MV-4-11 (cell line): ENCODE measurements around the gene IL1RL2.
A peak's percentile ranks its signal among the peaks of the same experiment; 100 is the strongest.

Experiments
- DNase-seq: peaks from one replicate; lab custom pipeline; 2025; lab: John Stamatoyannopoulos, UW

The IL1RL2 gene

DNA sequence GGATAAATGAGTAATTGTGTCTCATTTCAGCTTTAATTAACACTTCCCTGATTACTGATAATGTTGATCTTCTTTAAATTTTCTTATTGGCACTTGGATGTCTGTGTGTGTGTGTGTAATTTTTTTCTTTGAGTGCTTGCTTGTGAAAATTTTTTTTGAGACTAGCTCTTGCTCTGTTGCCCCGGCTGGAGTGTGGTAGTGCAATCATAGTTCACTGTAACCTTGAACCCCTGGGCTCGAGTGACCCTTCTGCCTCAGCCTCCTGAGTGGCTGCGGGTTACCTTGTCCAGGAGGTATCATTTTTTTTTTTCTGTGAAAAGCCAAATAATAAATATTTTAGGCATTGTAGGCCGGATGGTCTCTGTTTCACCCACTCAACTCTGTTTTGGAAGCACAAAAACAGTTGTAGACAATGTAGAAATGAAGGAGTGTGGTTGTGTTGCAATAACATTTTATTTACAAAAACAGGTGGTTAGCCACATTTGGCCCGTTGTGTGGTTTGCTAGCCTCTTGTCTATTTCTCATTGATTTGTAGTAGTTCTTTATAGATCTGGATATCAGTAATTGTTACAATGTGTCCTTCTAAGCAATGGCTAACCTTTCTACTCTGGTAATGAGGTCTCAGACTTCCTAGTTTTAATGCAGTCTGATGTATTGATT, 7.9 kb downstream of the IL1RL2 start:
- DNase-seq, result no peak

DNA sequence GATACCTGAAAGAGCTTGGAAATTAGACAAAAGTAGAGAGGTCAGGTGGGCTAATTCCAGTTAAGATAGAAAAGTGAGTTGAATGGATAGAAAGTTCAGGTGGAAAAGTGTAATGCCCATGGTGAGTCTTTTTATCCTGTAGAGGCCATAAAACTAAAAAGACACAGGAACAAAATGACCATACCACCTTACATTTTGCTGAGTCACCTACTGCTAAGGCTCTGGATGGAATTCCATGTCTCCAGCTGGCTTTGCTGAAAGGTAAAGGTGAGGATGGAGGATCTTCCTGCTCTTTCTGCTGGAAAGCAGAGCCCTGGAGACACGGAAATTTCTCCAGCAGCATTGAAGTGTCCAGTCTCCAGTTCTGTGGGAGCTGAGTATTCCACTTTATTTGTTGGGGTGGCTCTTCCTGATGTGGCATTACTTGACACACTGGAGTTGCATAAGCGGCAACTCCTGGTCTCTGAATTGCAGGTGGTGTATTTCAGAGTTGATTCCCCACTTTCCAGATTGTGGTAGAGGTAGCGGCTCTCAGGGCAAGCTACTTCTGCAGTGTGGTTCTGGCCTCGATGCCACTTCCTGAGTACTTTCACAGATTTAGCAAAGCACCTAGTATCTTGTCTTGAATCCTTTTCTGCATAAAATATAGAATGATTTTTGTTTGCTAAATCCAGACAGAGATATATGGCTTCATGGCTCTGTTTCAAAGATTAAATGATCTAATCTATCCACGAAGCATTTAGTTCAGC, 10.7 kb downstream of the IL1RL2 start:
- no peak for DNase-seq

DNA sequence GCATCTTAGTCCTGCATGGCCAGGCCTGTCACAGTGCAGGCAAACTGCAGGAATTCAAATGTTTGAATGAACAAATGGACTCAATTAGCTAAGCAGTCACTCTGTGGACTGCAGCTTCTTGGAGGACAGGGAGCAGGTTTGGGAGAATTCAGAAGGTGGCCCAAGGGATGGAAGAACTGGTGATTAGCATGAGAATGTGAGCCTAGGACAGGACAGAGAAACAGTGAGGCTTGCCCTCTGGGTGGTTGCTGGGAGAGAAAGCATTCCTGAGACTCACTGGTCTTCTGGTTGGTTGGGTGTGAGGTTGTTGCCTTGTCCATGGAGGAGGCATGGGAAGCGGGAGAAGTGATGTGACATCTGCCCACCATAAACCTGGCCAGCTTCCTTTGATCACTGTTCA, 13.7 kb downstream of the IL1RL2 start:
- DNase-seq, result no peak

DNA sequence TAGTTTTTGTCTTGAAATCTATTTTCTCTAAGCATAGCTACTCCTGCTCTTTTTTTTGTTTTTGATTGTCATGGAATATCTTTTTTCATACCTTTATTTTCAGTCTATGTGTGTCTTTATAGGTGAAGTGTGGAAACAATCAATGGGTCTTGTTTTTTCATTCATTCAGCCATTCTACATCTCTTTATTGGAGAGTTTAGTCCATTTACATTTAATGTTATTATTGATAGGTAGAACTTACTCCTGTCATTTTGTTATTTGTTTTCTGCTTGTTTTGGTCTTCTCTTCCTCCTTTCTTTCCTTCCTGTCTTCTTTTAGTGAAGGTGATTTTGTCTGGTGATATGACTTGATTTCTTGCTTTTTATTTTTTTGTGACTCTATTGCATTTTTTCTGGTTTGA, 17.8 kb downstream of the IL1RL2 start:
- no peak for DNase-seq

DNA sequence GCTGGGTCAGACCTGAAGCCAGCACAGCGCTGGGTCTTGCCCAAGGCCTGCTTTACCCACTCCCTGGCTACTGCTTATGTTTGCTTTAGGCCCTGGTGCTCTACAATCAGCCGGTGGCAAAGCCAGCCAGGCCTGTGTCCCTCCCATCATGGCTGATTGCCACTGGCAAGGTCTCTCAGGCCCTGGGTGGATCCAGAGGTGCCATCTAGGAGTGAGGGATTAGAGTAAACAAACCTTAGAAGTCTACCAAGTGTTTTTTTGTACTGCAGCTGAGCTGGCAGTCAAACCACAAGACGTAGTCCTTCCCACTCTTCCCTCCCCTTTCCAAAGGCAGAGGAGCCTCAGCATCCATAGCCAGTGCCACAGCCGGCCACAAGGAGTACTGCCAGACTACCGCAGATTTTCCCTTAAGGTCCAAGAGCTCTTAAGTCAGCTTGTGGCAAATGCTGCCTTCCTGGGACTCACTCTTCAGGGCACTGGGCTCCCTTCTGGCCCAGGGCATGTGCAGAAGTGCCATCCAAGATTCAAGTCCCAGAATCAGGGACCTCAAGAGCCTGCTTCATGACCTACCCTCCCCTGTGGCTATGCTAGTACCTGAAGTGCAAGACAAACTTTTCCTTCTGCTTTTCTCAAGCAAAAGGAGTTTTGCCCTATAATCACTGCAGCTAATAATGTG, 20.0 kb downstream of the IL1RL2 start:
- no peak for DNase-seq

DNA sequence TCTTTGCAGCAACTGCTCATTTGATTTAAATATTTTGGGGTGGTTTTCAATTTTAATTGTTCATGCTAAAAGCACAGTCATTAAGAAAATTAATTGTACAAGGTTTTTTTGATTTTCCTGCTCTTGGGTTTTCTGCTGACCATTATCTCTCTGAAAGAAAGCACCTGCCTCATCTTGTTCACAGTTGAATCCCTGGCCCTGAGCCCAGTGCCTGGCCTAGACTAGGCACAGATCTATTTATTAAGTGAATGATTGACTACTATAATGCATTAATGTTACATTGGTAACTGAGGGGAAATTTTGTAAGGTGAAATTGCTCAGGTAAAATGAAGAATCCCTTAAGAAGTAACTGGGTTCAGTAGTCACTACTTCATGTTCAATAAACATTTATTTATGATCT, 22.0 kb downstream of the IL1RL2 start:
- DNase-seq, result no peak

DNA sequence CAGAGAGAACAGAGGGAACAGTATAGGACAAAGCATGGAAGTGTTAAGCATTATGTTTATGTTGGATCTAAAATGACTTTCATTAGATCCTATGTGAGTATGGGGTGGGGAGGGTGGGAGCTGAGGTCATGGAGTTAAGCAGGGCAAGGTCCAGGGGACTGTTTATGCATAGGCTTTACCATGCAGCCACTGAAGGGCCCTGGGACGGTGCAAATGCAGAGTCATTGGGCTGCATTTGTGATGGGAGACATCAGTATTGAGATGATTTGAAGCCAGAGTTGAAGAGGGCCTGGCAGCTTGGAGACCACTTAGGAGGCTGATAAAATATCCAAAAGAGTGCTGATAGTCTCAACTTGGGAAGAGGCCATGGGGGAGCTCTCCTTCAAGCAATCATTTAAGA, 22.7 kb downstream of the IL1RL2 start:
- DNase-seq, result no peak

DNA sequence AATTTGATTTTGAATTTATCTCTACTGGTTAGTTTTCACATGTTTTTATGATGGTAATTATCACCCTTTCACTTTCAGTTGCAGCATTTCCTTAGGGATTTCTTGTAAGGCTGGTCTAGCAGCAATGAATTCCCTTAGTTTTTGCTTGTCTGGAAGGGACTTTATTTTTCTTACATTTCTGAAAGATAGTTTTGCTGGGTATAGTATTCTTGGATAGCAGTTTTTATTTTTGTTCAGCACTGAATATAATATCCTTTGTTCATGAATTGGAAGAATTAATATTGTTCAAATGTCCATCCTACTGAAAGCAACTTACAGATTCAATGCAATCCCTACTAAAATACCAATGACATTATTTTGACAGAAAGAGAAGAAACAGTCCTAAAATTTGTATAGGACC, 30.2 kb downstream of the IL1RL2 start:
- no peak for DNase-seq

DNA sequence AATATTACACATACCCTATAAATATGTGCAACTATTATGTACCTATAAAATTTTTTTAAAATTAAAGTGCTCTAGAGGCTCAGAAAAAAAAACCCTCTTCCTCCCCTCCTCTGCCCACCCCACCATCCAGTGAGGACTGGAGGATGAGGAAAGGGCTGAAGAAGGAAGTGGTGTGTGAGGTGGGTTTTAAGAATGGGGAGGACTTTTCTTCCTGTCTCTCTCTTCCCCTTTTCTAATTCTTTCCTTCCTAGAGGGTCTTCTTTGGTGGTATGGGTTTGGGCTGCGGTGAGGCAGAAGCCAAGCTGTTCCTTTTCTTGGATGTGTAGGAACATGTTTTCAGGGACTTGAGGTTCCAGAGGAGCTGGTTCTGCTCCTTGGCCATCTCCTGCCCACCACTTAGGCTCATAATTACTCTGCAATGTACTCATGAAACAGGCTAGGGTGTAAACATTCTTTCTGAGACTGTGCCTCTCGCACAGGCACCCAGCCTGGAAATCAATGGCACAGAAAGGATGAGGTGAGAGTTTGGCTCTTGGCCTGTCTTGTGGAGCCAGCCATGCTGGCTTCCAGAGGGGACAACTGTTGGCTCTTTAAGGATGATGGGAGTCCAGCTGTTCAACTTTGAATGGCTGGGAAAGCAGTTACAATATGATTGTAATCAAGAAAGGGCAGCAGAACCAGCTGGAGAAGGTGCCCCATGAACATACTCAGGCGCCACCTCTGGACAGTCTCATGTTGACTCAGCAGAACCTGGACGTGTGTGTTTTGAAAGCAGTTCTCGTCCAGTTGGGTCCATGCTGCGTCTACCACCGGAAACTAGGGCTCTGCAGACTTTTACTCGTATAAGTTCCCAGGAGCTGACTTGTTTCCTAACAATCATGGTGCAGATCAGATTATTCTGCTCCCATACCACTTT, 38.3 kb downstream of the IL1RL2 start:
- DNase-seq, result peak; percentile 78

DNA sequence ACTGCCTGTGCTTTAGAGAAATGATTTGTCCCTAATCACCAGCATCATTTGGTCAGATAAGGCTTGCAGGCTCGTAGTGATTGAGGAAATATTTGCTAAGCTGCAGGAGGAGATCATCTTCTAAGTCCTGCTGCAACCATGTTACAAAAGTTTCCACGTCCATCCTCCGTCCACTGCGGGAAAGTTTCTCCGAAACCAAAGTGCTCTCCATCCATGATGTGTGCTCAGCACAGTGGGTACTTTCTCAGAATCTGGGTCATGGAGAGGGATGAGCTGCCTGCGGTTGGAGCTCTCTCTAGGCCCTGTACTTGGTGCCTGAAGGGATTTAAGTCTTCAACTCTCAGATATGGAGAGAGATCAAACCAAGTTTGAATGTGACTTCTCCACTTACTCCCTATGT, 39.3 kb downstream of the IL1RL2 start:
- DNase-seq, result no peak

DNA sequence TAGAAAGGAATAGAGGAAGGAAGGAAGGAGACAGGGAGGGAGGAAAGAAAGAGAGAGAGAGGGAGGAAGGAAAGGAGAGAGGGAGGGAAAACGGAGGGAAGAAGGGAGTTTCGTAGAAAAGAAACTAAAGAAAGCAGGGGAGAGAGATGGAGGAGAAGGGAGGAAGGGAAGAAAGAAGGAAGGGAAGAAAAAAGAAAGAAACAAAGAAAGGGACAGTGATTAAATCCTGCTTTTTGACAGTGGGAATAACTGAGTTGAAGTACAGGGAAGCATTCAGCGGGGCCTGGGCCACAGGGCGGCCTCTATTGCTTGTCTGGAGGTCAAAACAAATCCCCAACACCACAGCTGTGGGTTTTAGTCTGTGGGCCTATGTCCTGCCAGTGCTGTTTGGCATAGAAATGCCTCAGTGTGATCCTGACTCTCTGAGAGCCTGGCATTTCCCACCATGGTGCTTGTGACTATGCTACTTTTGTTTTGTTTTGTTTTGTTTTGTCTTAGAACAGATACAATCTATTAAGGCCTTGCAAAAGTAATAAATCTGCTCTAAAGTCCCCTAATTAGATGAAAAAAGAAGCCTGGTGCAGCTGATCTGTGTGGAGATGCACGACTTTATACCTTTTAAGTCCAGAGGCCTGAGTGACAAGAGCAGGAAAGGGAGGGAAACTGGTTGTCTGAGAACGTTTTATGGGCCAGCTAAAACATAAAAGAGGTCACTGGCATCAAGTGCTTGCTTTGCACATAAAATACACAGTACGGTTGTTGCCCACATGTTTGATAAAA, 40.0 kb downstream of the IL1RL2 start:
- no peak for DNase-seq

DNA sequence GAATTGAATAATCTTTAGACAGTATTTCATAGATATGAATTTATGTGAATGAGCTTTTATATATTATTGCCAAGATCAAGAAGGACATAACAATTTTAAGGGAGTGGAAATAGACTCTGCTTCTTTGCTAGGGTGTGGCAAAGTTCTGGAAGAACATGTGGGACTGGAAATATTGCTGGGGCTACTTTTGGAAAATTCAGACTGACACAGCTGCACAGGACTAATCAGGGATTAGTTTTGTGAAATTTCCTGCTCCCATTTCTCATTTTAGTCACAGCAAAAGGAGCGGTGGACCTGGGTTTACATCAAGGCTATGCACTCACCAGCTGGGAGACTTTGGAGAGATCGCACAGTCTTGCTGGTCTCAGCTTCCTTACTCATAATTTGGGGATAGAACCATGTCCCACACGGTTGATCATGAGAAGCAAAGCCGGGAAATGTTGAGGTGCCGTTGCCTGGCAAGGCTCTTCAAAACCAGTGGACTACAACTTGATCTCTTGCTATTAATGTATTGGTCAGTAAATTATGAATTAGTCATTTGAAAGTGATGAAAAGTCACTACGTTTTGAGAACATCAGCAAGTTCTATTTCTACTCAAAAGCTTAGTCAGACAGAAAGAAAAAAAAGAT, 42.4 kb downstream of the IL1RL2 start:
- DNase-seq, result no peak

DNA sequence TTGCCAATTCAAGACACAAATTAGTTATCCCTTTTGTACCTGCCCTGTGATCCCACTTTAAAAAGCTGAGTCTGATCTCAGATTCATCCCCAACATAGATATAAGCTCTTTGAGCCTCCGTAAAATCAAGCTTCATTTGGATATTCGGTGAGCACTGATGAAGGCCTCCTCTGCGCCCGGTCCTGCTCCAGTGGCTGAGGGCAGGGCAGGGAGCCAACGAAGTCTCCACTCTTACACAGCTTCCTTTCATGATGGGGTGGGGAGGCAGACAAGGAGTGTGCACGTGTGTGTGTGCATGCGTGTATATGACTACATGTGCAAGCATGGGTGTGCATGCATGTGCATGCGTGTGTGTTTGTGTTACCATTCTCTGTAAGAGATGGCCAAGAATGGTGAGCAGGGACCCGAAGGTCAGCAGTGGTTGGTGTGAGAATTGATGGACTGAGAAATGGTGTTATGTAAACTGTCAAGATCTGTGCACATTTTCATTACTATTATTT, 43.6 kb downstream of the IL1RL2 start:
- DNase-seq, result no peak

DNA sequence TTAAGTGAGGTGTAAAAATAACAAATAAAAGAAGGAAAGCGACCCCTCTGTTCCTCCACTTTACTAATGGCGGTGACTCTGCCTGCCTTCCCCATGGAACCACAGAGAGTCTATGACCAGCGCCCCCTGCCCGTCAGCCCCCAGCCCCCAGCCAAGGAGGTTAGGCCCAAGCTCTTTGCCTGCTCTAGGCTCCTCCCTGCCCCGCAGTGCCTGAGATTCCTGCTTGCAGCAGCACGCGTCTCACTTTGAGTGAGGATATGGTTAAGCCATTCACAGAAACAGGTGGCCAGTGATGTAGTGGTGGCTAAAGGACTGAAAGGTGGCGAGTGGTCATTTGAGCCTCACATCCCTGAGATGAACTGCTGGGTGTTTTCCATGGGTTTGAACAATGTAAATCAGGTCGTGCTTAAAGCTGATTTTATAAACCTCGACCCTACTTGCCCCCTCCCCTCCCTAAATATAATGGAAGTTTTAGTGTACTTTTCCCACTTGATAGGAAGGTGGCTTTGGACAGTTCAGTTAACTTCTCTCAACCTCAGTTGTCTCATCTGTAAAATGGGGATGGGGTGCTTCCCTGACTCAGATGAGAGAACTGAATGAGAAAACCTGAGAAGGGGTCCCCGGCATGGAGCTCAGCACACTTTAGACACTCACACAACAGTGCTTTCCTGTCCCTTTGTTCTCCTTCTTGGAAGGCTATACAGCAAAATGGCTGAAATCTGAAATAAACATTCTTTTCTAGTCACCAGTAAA, 46.5 kb downstream of the IL1RL2 start:
- no peak for DNase-seq

DNA sequence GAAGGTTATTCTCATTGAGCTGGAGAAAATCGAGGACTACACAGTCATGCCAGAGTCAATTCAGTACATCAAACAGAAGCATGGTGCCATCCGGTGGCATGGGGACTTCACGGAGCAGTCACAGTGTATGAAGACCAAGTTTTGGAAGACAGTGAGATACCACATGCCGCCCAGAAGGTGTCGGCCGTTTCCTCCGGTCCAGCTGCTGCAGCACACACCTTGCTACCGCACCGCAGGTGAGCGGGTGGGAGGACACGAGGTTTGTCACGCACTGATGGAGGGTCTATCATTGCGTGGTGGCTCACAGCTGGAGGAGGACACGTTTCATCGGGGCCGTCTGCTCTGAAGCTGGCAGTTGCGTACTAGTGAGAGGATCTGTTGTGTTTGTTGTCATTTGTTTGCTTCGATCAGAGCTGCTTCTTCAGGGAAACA, 48.2 kb downstream of the IL1RL2 start:
- peak; percentile 16 for DNase-seq

DNA sequence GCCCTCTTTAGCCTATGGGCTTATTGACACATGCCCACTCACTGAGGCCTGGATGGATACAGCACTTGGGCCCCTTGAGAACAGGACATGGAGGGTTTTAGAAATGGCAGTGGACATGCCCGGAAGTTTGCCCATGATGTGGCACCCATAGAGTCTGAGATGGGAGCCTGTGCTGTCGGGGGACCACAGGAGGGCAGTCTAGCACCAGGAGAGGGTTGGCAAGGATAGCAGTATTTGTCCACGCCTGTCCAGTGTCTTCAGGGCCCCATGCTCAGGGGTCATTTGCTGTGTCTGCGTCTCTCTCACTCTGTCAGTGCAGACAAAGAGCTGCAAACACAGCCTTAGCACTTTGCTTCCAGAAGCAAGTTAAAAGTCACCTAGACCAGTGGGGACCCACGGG, 48.7 kb downstream of the IL1RL2 start:
- DNase-seq, result peak; percentile 0

DNA sequence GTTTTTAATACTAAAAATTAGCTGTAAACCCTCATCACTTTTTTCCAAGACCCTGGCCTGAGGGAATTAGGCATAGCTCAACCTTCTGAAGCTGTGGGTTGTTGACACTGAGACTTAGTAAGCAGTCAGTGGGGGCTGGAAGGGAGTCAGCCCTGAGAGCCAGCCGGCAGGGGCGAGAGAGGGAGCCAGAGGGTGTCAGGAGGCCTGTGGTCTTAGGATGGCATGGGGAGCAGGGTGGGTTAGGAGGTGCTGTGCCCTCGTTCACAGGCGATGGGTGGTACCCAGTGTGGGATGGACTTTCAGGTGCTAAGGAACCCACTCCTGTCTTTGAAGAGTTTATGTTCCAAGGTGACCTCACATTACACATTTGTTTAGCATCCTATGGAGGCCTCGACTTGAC, 49.3 kb downstream of the IL1RL2 start:
- no peak for DNase-seq

DNA sequence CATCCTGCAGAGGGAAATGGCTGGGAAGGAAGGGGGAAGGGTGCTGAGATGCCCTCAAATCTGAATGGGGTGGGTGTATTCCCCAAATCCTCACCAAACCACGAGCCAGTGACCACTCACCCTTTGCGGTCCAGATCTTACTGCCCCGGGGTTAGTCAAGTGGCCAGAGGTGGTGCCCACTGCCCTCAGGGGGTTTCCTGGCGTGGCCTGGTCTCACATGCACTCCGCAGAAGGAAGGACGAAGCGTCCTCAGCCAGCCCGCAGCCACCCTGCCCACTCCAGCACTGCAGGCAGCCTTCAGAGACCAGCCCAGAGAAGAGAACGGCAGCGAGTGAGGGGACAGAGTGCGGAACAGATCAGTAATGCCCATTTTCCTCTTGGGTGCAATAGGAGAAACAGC, 50.4 kb downstream of the IL1RL2 start:
- DNase-seq, result no peak

DNA sequence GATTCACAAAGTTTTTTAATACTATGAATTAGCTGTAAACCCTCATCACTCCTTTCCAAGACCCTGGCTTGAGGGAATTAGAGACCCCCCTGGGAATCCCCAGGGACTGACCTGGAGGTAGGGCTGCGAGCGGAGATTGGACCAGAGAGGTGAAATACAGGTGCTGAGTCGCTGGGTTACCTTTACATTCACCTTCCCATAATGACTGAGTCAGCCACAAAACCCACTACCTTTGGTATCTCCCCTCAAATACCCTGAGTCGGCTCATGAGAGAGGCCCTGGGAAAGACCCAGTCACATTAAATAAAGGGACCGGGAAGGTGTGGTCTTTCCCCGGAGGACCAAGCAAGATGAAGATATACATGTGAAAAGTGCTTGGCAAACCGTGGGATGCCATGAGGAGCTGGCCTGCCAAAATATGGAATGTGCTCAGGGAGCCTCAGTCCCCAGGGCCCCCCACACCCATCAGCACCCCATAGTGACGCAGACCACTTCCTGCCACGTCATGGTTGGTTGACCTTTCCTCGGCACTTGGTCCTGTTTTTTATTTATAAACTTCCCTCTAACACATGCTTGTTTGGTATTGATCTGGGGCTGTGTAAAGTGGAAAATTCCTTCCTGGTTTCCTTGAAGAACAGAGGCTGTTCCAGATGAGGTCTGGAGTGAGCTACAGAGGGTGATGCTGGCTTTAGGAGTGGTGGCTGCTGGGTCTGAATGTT, 51.4 kb downstream of the IL1RL2 start:
- DNase-seq, result no peak
